Fibroblast of villous mesenchyme (primary cell): ENCODE results near the gene SYNPO. TPM values are rescaled to one million over a fixed set of nuclear protein-coding genes. Genes with fewer than 3 reads are reported as not detected.

ENCODE experiments used
- DNase-seq: peaks from one replicate; pipeline ENCODE4 v3.0.0-alpha.2; 2010; ENCODE audit warnings: low read depth
- H3K4me3 ChIP-seq: 2 replicates; pipeline ENCODE4 v1.5.1; 2011; ENCODE audit warnings: low read depth, mild to moderate bottlenecking, low read length
- CTCF ChIP-seq: IDR thresholded peaks from 2 replicates; pipeline ENCODE4 v1.5.1; 2012; ENCODE audit warnings: low read depth, mild to moderate bottlenecking, low read length; ENCODE audit not compliant: insufficient read depth
- total RNA-seq: library from RNA; depleted of rRNA; stranded (reverse); fragments of >200 nt; gene quantifications from 2 replicates; pipeline ENCODE4 v1.2.3, GENCODE V29; 2012

SYNPO gene
- total RNA-seq, 1 donor, result 7.3 TPM

GRCh38 chr5:150644514-150644913 lies 4.1 kb downstream of the SYNPO start:
- peak overlapping the region; percentile 19 for H3K4me3 ChIP-seq
- no peak for DNase-seq
- TF ChIP-seq CTCF, result no peak

DNA sequence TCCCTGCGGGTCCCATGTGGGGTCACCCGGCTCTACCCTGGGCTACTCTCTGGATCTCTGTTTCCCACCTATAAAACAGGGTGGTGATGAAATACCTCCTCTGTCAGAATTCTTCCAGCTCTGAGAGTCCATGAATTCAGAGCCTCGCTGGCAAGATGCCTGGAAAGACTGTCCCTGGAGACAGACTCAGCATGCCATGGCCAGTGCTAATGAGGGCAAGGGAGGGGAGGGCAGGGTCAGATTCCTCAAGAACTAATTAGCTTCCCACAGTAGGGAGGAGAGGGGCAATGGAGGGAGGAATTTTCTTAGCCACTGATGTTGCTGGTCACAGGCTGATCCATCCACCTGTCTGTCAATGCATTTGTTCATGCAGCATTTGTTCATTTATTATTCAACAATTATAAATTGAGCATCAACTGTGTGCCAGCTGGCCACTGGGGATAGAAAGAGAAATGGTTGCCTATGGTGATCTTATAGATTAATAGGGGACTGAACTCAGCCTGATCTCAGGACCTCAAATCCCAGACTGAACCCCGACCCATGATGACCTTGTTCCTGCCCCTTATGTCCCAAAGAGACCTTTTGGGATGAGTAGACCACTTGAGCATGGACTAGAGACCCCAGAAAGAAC lies 4.7 kb downstream of the SYNPO start:
- H3K4me3 ChIP-seq, result peak overlapping the region; percentile 19
- DNase-seq, result peak; percentile 96
- no peak for TF ChIP-seq CTCF

DNA sequence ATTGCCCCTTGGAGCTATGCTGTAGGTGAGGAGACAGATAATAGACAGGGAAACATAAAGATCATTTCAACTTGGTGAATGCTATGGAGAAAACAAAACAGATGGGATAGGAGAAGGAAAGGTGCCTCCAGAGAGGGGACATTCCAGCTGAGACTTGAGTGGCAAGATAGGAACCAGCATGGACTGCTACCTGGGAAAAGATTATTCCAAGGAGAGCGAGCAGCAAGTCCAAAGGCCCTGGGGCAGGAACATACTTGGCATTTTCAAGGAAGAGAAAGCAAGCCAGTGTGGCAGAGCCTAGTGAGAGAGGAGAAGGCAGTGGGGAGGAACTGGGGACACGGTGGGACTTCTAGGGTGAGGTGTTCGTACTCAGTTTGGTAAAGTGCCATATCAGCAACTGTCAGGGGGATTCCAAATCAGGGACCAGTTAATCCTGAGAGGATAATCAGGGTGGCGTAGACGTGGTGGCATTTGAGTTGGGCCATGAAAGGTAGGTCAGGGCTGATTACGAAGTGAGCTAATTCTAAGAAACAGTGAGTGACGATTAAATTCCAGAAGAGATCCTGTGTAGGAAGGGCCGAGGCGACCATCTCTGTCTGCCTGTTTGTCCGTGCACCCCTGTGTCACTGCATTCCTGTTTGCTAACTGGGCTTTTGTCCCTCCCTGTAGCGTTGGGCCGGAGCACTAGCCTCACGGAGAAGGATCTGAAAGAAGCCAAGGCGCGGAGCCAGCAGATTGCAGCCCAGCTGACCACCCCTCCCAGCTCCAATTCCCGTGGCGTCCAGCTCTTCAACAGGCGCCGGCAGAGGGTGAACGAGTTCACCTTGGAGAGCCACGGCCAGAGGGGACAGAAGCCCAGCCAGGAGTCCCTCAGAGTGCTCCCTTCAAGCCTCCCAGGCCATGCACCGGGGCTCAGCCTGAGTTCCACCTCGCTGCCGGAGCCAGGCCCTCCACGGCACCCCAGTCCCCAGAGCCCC lies 7.1 kb downstream of the SYNPO start:
- TF ChIP-seq CTCF, result no peak
- H3K4me3 ChIP-seq, result no peak overlapping the region
- DNase-seq, result no peak

- no peak for DNase-seq
- no peak overlapping the region for H3K4me3 ChIP-seq
- TF ChIP-seq CTCF, result no peak
Measured at GRCh38 chr5:150648294-150649107, 8.0 kb downstream of the SYNPO start.

GRCh38 chr5:150649108-150650020 lies 8.9 kb downstream of the SYNPO start:
- TF ChIP-seq CTCF, result no peak

More at GRCh38 chr5:150649108-150650020, 8.9 kb downstream of the SYNPO start:
- DNase-seq, result no peak
- H3K4me3 ChIP-seq, result no peak overlapping the region
